Progenitor cell of endocrine pancreas (in vitro differentiated cells): Measurements from ENCODE around the gene APOD. TPM values are rescaled to one million over a fixed set of nuclear protein-coding genes. Genes with fewer than 3 reads are reported as not detected.

Source experiments
- DNase-seq: peaks from one replicate; pipeline ENCODE4 v3.0.0; 2021; ENCODE audit warnings: low spot score; ENCODE audit not compliant: unreplicated experiment
- H3K27ac Mint-ChIP-seq: 2 replicates; pipeline ENCODE4 v1.8.0; 2021; ENCODE audit warnings: mild to moderate bottlenecking, moderate library complexity, mixed read lengths
- H3K27me3 Mint-ChIP-seq: 2 replicates; pipeline ENCODE4 v1.8.0; 2021; ENCODE audit warnings: mixed read lengths
- H3K36me3 Mint-ChIP-seq: 2 replicates; pipeline ENCODE4 v1.8.0; 2022; ENCODE audit warnings: mixed read lengths; ENCODE audit not compliant: insufficient read depth
- H3K4me1 Mint-ChIP-seq: 2 replicates; pipeline ENCODE4 v1.8.0; 2021; ENCODE audit warnings: low read depth, mixed read lengths
- H3K4me3 Mint-ChIP-seq: 2 replicates; pipeline ENCODE4 v1.8.0; 2021; ENCODE audit warnings: low read depth, mild to moderate bottlenecking, moderate library complexity, mixed read lengths
- H3K9me3 Mint-ChIP-seq: 2 replicates; pipeline ENCODE4 v1.8.0; 2021; ENCODE audit warnings: low read depth, mixed read lengths
- CTCF ChIP-seq: fragments of 200-600 bp; sonication (generic); IDR thresholded peaks from one replicate; pipeline ENCODE4 v1.5.0; 2021; ENCODE audit warnings: antibody characterized with exemption, mild to moderate bottlenecking; ENCODE audit not compliant: unreplicated experiment
- total RNA-seq: library from RNA; stranded (reverse); gene quantifications from 2 replicates; pipeline ENCODE4 v1.2.1, GENCODE V29; 2021

APOD gene
- total RNA-seq, 1 donor from 2014 or later, result not detected

- Mint-ChIP-seq H3K27ac (no peak overlapping the region), H3K9me3 (no peaks in the 10 kb centered on the region), H3K4me3 (no peak overlapping the region), H3K27me3 (peaks cover 19% of the 10 kb centered on the region), H3K4me1 (peaks cover 17% of the 10 kb centered on the region), H3K36me3 (no peaks in the 10 kb centered on the region)
- no peak for DNase-seq
- TF ChIP-seq CTCF, result no peak
Measured at GRCh38 chr3:195540511-195540910, 43.2 kb downstream of the APOD start.

GRCh38 chr3:195540027-195540426 is 43.7 kb downstream of the APOD start:
- H3K36me3 Mint-ChIP-seq, result no peaks in the 10 kb centered on the region
- H3K9me3 Mint-ChIP-seq, result peaks cover 3% of the 10 kb centered on the region
- H3K4me1 Mint-ChIP-seq, result peaks cover 17% of the 10 kb centered on the region
- no peak overlapping the region for H3K27ac Mint-ChIP-seq
- no peak for DNase-seq
- H3K4me3 Mint-ChIP-seq, result no peak overlapping the region
- TF ChIP-seq CTCF, result no peak
- H3K27me3 Mint-ChIP-seq, result peaks cover 16% of the 10 kb centered on the region

- H3K4me1 Mint-ChIP-seq, result peaks cover 17% of the 10 kb centered on the region
- no peak overlapping the region for H3K27ac Mint-ChIP-seq
- peaks cover 10% of the 10 kb centered on the region for H3K27me3 Mint-ChIP-seq
- H3K4me3 Mint-ChIP-seq, result no peak overlapping the region
- no peaks in the 10 kb centered on the region for H3K36me3 Mint-ChIP-seq
- TF ChIP-seq CTCF, result no peak
- H3K9me3 Mint-ChIP-seq, result peaks cover 3% of the 10 kb centered on the region
- no peak for DNase-seq
Measured at GRCh38 chr3:195539479-195539878, 44.3 kb downstream of the APOD start.

- TF ChIP-seq CTCF, result no peak
- DNase-seq, result no peak
- H3K27me3 Mint-ChIP-seq, result no peaks in the 10 kb centered on the region
- H3K36me3 Mint-ChIP-seq, result no peaks in the 10 kb centered on the region
- H3K9me3 Mint-ChIP-seq, result peaks cover 3% of the 10 kb centered on the region
- peaks cover 17% of the 10 kb centered on the region for H3K4me1 Mint-ChIP-seq
- H3K4me3 Mint-ChIP-seq, result no peak overlapping the region
- H3K27ac Mint-ChIP-seq, result no peak overlapping the region
Measured at GRCh38 chr3:195537995-195538394, 45.7 kb downstream of the APOD start.

GRCh38 chr3:195535293-195535692 is 48.4 kb downstream of the APOD start:
- H3K27me3 Mint-ChIP-seq, result no peaks in the 10 kb centered on the region
- H3K4me1 Mint-ChIP-seq, result peaks cover 2% of the 10 kb centered on the region
- no peak overlapping the region for H3K4me3 Mint-ChIP-seq
- H3K9me3 Mint-ChIP-seq, result peaks cover 3% of the 10 kb centered on the region
- no peak for DNase-seq
- TF ChIP-seq CTCF, result no peak
- H3K27ac Mint-ChIP-seq, result no peak overlapping the region
- H3K36me3 Mint-ChIP-seq, result no peaks in the 10 kb centered on the region

- peaks cover 3% of the 10 kb centered on the region for H3K9me3 Mint-ChIP-seq
- no peaks in the 10 kb centered on the region for H3K27me3 Mint-ChIP-seq
- H3K36me3 Mint-ChIP-seq, result no peaks in the 10 kb centered on the region
- no peak for TF ChIP-seq CTCF
- H3K4me3 Mint-ChIP-seq, result no peak overlapping the region
- no peak for DNase-seq
- H3K27ac Mint-ChIP-seq, result no peak overlapping the region
- H3K4me1 Mint-ChIP-seq, result no peaks in the 10 kb centered on the region
Measured at GRCh38 chr3:195532834-195533233, 50.9 kb downstream of the APOD start.
